ENCODE measurements around the gene LCN10.

LCN10 gene

GRCh38 chr9:136743639-136744211 is 985 bp upstream of the LCN10 start:
- H3K4me3 ChIP-seq (ENCODE audit: low read depth in 1 of 2, low read length in 2 of 2): no peak overlapping the region
- H3K9me3 ChIP-seq (ENCODE audit: low read length): no peaks in the 10 kb centered on the region
- H3K27ac ChIP-seq (ENCODE audit: low read depth, low read length): no peak overlapping the region
- H3K27me3 ChIP-seq (ENCODE audit: control insufficient read depth in 1 of 2, insufficient read depth in 2 of 2, low read length in 2 of 2): peaks cover 13 to 46% of the 10 kb centered on the region in 2 donors
- H3K9ac ChIP-seq (ENCODE audit: low read length): no peak overlapping the region
- no peaks in the 10 kb centered on the region for H3K4me1 ChIP-seq (ENCODE audit: insufficient read depth, low read length)
- H3K36me3 ChIP-seq (ENCODE audit: insufficient read depth, low read length): no peaks in the 10 kb centered on the region

GRCh38 chr9:136741883-136742571 is 713 bp downstream of the LCN10 start:
- Histone ChIP-seq H3K4me3 (ENCODE audit: low read depth in 1 of 2, low read length in 2 of 2) (no peak overlapping the region), H3K27ac (ENCODE audit: low read depth, low read length) (no peak overlapping the region), H3K27me3 (ENCODE audit: control insufficient read depth in 1 of 2, insufficient read depth in 2 of 2, low read length in 2 of 2) (peaks cover 13 to 46% of the 10 kb centered on the region in 2 donors), H3K9ac (ENCODE audit: low read length) (no peak overlapping the region), H3K9me3 (ENCODE audit: low read length) (no peaks in the 10 kb centered on the region), H3K4me1 (ENCODE audit: insufficient read depth, low read length) (no peaks in the 10 kb centered on the region), H3K36me3 (ENCODE audit: insufficient read depth, low read length) (no peaks in the 10 kb centered on the region)

GRCh38 chr9:136740971-136741882 is 1.5 kb downstream of the LCN10 start:
- Histone ChIP-seq H3K27ac (ENCODE audit: low read depth, low read length) (no peak overlapping the region), H3K27me3 (ENCODE audit: control insufficient read depth in 1 of 2, insufficient read depth in 2 of 2, low read length in 2 of 2) (peaks cover 13 to 46% of the 10 kb centered on the region in 2 donors), H3K9ac (ENCODE audit: low read length) (no peak overlapping the region), H3K4me3 (ENCODE audit: low read depth in 1 of 2, low read length in 2 of 2) (no peak overlapping the region), H3K4me1 (ENCODE audit: insufficient read depth, low read length) (no peaks in the 10 kb centered on the region), H3K9me3 (ENCODE audit: low read length) (no peaks in the 10 kb centered on the region), H3K36me3 (ENCODE audit: insufficient read depth, low read length) (no peaks in the 10 kb centered on the region)

GRCh38 chr9:136740491-136740890 is 2.2 kb downstream of the LCN10 start:
- no peaks in the 10 kb centered on the region for H3K36me3 ChIP-seq (ENCODE audit: insufficient read depth, low read length)
- H3K9ac ChIP-seq (ENCODE audit: low read length): no peak overlapping the region
- H3K4me3 ChIP-seq (ENCODE audit: low read depth in 1 of 2, low read length in 2 of 2): no peak overlapping the region
- H3K27ac ChIP-seq (ENCODE audit: low read depth, low read length): no peak overlapping the region
- no peaks in the 10 kb centered on the region for H3K4me1 ChIP-seq (ENCODE audit: insufficient read depth, low read length)
- peaks cover 13 to 46% of the 10 kb centered on the region in 2 donors for H3K27me3 ChIP-seq (ENCODE audit: control insufficient read depth in 1 of 2, insufficient read depth in 2 of 2, low read length in 2 of 2)
- no peaks in the 10 kb centered on the region for H3K9me3 ChIP-seq (ENCODE audit: low read length)

- H3K4me3 ChIP-seq (ENCODE audit: low read depth in 1 of 2, low read length in 2 of 2): no peak overlapping the region
- H3K9me3 ChIP-seq (ENCODE audit: low read length): no peaks in the 10 kb centered on the region
- H3K4me1 ChIP-seq (ENCODE audit: insufficient read depth, low read length): no peaks in the 10 kb centered on the region
- H3K27me3 ChIP-seq (ENCODE audit: control insufficient read depth in 1 of 2, insufficient read depth in 2 of 2, low read length in 2 of 2): peaks cover 13 to 46% of the 10 kb centered on the region in 2 donors
- no peak overlapping the region for H3K9ac ChIP-seq (ENCODE audit: low read length)
- H3K27ac ChIP-seq (ENCODE audit: low read depth, low read length): no peak overlapping the region
- no peaks in the 10 kb centered on the region for H3K36me3 ChIP-seq (ENCODE audit: insufficient read depth, low read length)
Measured at GRCh38 chr9:136740069-136740468, 2.7 kb downstream of the LCN10 start.

GRCh38 chr9:136739509-136739908 is 3.2 kb downstream of the LCN10 start:
- no peaks in the 10 kb centered on the region for H3K4me1 ChIP-seq (ENCODE audit: insufficient read depth, low read length)
- no peaks in the 10 kb centered on the region for H3K9me3 ChIP-seq (ENCODE audit: low read length)
- no peak overlapping the region for H3K27ac ChIP-seq (ENCODE audit: low read depth, low read length)
- H3K9ac ChIP-seq (ENCODE audit: low read length): no peak overlapping the region
- H3K36me3 ChIP-seq (ENCODE audit: insufficient read depth, low read length): no peaks in the 10 kb centered on the region
- H3K27me3 ChIP-seq (ENCODE audit: control insufficient read depth in 1 of 2, insufficient read depth in 2 of 2, low read length in 2 of 2): peaks cover 13 to 43% of the 10 kb centered on the region in 2 donors
- no peak overlapping the region for H3K4me3 ChIP-seq (ENCODE audit: low read depth in 1 of 2, low read length in 2 of 2)

GRCh38 chr9:136738960-136739359 is 3.8 kb downstream of the LCN10 start:
- Histone ChIP-seq H3K36me3 (ENCODE audit: insufficient read depth, low read length) (no peaks in the 10 kb centered on the region), H3K9me3 (ENCODE audit: low read length) (no peaks in the 10 kb centered on the region), H3K4me1 (ENCODE audit: insufficient read depth, low read length) (no peaks in the 10 kb centered on the region), H3K27me3 (ENCODE audit: control insufficient read depth in 1 of 2, insufficient read depth in 2 of 2, low read length in 2 of 2) (peaks cover 13 to 38% of the 10 kb centered on the region in 2 donors), H3K27ac (ENCODE audit: low read depth, low read length) (no peak overlapping the region), H3K4me3 (ENCODE audit: low read depth in 1 of 2, low read length in 2 of 2) (no peak overlapping the region), H3K9ac (ENCODE audit: low read length) (no peak overlapping the region)

GRCh38 chr9:136735812-136736480 is 6.8 kb downstream of the LCN10 start:
- Histone ChIP-seq H3K27me3 (ENCODE audit: control insufficient read depth in 1 of 2, insufficient read depth in 2 of 2, low read length in 2 of 2) (peaks cover 0 to 8% of the 10 kb centered on the region in 2 donors), H3K27ac (ENCODE audit: low read depth, low read length) (no peak overlapping the region), H3K9me3 (ENCODE audit: low read length) (no peaks in the 10 kb centered on the region), H3K9ac (ENCODE audit: low read length) (no peak overlapping the region), H3K4me3 (ENCODE audit: low read depth in 1 of 2, low read length in 2 of 2) (no peak overlapping the region), H3K4me1 (ENCODE audit: insufficient read depth, low read length) (no peaks in the 10 kb centered on the region), H3K36me3 (ENCODE audit: insufficient read depth, low read length) (no peaks in the 10 kb centered on the region)

- H3K36me3 ChIP-seq (ENCODE audit: insufficient read depth, low read length): no peaks in the 10 kb centered on the region
- H3K4me1 ChIP-seq (ENCODE audit: insufficient read depth, low read length): no peaks in the 10 kb centered on the region
- H3K27ac ChIP-seq (ENCODE audit: low read depth, low read length): no peak overlapping the region
- H3K9ac ChIP-seq (ENCODE audit: low read length): no peak overlapping the region
- no peaks in the 10 kb centered on the region for H3K9me3 ChIP-seq (ENCODE audit: low read length)
- H3K27me3 ChIP-seq (ENCODE audit: control insufficient read depth in 1 of 2, insufficient read depth in 2 of 2, low read length in 2 of 2): no peaks in the 10 kb centered on the region
- no peak overlapping the region for H3K4me3 ChIP-seq (ENCODE audit: low read depth in 1 of 2, low read length in 2 of 2)
Measured at GRCh38 chr9:136734837-136735496, 7.8 kb downstream of the LCN10 start.

- Histone ChIP-seq H3K27me3 (ENCODE audit: control insufficient read depth in 1 of 2, insufficient read depth in 2 of 2, low read length in 2 of 2) (no peaks in the 10 kb centered on the region), H3K4me3 (ENCODE audit: low read depth in 1 of 2, low read length in 2 of 2) (no peak overlapping the region)
Measured at GRCh38 chr9:136733611-136734010, 9.1 kb downstream of the LCN10 start.

More at GRCh38 chr9:136733611-136734010, 9.1 kb downstream of the LCN10 start:
- Histone ChIP-seq H3K4me1 (ENCODE audit: insufficient read depth, low read length) (peaks cover 10% of the 10 kb centered on the region), H3K36me3 (ENCODE audit: insufficient read depth, low read length) (no peaks in the 10 kb centered on the region), H3K9ac (ENCODE audit: low read length) (no peak overlapping the region), H3K27ac (ENCODE audit: low read depth, low read length) (no peak overlapping the region), H3K9me3 (ENCODE audit: low read length) (no peaks in the 10 kb centered on the region)

Measured in muscle layer of colon (tissue), 2 donors.